Trophoblast cell (in vitro differentiated cells and primary cell): ENCODE data around the gene SCD5.

Experiments used
- DNase-seq, 2 donors: peaks; one replicate each; pipeline ENCODE4 v3.0.0-alpha.2; 2016
- H2AFZ ChIP-seq: 2 replicates; pipeline ENCODE4 v1.6.1; 2013; ENCODE audit warnings: low read length, moderate library complexity, mild to moderate bottlenecking; ENCODE audit not compliant: insufficient read depth, poor library complexity
- H2AK5ac ChIP-seq: 2 replicates; pipeline ENCODE4 v1.6.1; 2013; ENCODE audit warnings: mild to moderate bottlenecking, low read length
- H2BK120ac ChIP-seq: 2 replicates; pipeline ENCODE4 v1.6.1; 2013; ENCODE audit warnings: low read length, mild to moderate bottlenecking, moderate library complexity; ENCODE audit not compliant: insufficient read depth, poor library complexity
- H2BK12ac ChIP-seq: 2 replicates; pipeline ENCODE4 v1.6.1; 2013; ENCODE audit warnings: mild to moderate bottlenecking, low read length, moderate library complexity
- H2BK5ac ChIP-seq: 2 replicates; pipeline ENCODE4 v1.6.1; 2013; ENCODE audit warnings: low read length, low read depth, moderate library complexity, mild to moderate bottlenecking; ENCODE audit not compliant: poor library complexity
- H3K14ac ChIP-seq: 2 replicates; pipeline ENCODE4 v1.6.1; 2013; ENCODE audit warnings: mild to moderate bottlenecking, low read length
- H3K18ac ChIP-seq: 2 replicates; pipeline ENCODE4 v1.6.1; 2013; ENCODE audit warnings: mild to moderate bottlenecking, low read length
- H3K23ac ChIP-seq: 2 replicates; pipeline ENCODE4 v1.6.1; 2013; ENCODE audit warnings: low read length
- H3K27ac ChIP-seq: 2 replicates; pipeline ENCODE4 v1.5.1; 2013; ENCODE audit warnings: low read depth, mild to moderate bottlenecking, inconsistent platforms, low read length, moderate library complexity
- H3K27me3 ChIP-seq: 2 replicates; pipeline ENCODE4 v1.6.1; 2013; ENCODE audit warnings: inconsistent platforms, mild to moderate bottlenecking, low read length, moderate library complexity; ENCODE audit not compliant: insufficient read depth
- H3K36me3 ChIP-seq, 2 experiments: 1 replicate in 1 of 2; 2 replicates in 1 of 2; pipeline ENCODE4 v1.6.1; 2013; ENCODE audit warnings: low read length in 2 of 2, mild to moderate bottlenecking in 2 of 2, moderate library complexity in 1 of 2; ENCODE audit not compliant: insufficient read depth in 2 of 2, control insufficient read depth in 1 of 2
- H3K4ac ChIP-seq: 2 replicates; pipeline ENCODE4 v1.6.1; 2013; ENCODE audit warnings: low read depth, mild to moderate bottlenecking, low read length, moderate library complexity
- H3K4me1 ChIP-seq, 2 experiments: 1 replicate in 1 of 2; 2 replicates in 1 of 2; pipeline ENCODE4 v1.6.1; 2013; ENCODE audit warnings: low read length in 2 of 2, mild to moderate bottlenecking in 2 of 2, moderate library complexity in 1 of 2; ENCODE audit not compliant: insufficient read depth in 2 of 2, control insufficient read depth in 1 of 2
- H3K4me2 ChIP-seq: 2 replicates; pipeline ENCODE4 v1.6.1; 2013; ENCODE audit warnings: inconsistent platforms, mild to moderate bottlenecking, low read length, moderate library complexity
- H3K4me3 ChIP-seq: 2 replicates; pipeline ENCODE4 v1.5.1; 2013; ENCODE audit warnings: mild to moderate bottlenecking, low read depth, low read length, inconsistent platforms
- H3K79me1 ChIP-seq: one replicate; pipeline ENCODE4 v1.6.1; 2013; ENCODE audit warnings: low read length
- H3K79me2 ChIP-seq: 2 replicates; pipeline ENCODE4 v1.6.1; 2013; ENCODE audit warnings: low read length, mild to moderate bottlenecking; ENCODE audit not compliant: control insufficient read depth, insufficient read depth, poor library complexity
- H3K9ac ChIP-seq: 2 replicates; pipeline ENCODE4 v1.6.1; 2013; ENCODE audit warnings: mild to moderate bottlenecking, low read length
- H3K9me3 ChIP-seq: 2 replicates; pipeline ENCODE4 v1.6.1; 2013; ENCODE audit warnings: low read depth, mild to moderate bottlenecking, control low read depth, inconsistent platforms, low read length; ENCODE audit not compliant: insufficient read depth
- H4K12ac ChIP-seq: 2 replicates; pipeline ENCODE4 v1.6.1; 2013; ENCODE audit warnings: low read depth, mild to moderate bottlenecking, low read length, moderate library complexity
- H4K8ac ChIP-seq: 2 replicates; pipeline ENCODE4 v1.6.1; 2013; ENCODE audit warnings: low read depth, mild to moderate bottlenecking, low read length, moderate library complexity
- H4K91ac ChIP-seq: one replicate; pipeline ENCODE4 v1.6.1; 2013; ENCODE audit warnings: low read depth, mild to moderate bottlenecking, low read length, moderate library complexity
- WGBS: extraction: QIAGEN DNeasy Blood & Tissue Kit; methylation state at CpG from one replicate; pipeline ENCODE4 v1.1.7; 2013; ENCODE audit warnings: missing lambda C conversion rate; ENCODE audit not compliant: insufficient read length, insufficient coverage; ENCODE audit errors: extremely low coverage; 5-methylcytosine and 5-hydroxymethylcytosine counted together

Gene SCD5

GRCh38 chr4:82587826-82588540 lies 210.6 kb downstream of the SCD5 start:
- H3K9ac ChIP-seq = no peak overlapping the region
- no peaks in the 10 kb centered on the region for H3K9me3 ChIP-seq
- H3K79me2 ChIP-seq = no peaks in the 10 kb centered on the region
- DNase-seq = no peak
- no peaks in the 10 kb centered on the region for H3K36me3 ChIP-seq
- no peak overlapping the region for H3K23ac ChIP-seq
- peaks cover 2% of the 10 kb centered on the region for H3K79me1 ChIP-seq
- no peak overlapping the region for H3K4me2 ChIP-seq
- no peak overlapping the region for H4K91ac ChIP-seq
- no CpG with 5 or more reads among the region's 8 CpGs for WGBS
- no peak overlapping the region for H3K4ac ChIP-seq
- H4K12ac ChIP-seq = no peak overlapping the region
- no peak overlapping the region for H3K4me3 ChIP-seq
- no peak overlapping the region for H4K8ac ChIP-seq
- no peak overlapping the region for H3K18ac ChIP-seq
- H3K14ac ChIP-seq = no peak overlapping the region
- H3K27ac ChIP-seq = peak overlapping the region; percentile 1
- H3K27me3 ChIP-seq = no peaks in the 10 kb centered on the region
- H2BK12ac ChIP-seq = no peak overlapping the region
- no peak overlapping the region for H2BK120ac ChIP-seq
- no peak overlapping the region for H2BK5ac ChIP-seq
- peaks cover 4 to 7% of the 10 kb centered on the region in 2 experiments for H3K4me1 ChIP-seq
- no peak overlapping the region for H2AK5ac ChIP-seq
- no peak overlapping the region for H2AFZ ChIP-seq

GRCh38 chr4:82585690-82586435 lies 212.7 kb downstream of the SCD5 start:
- no peaks in the 10 kb centered on the region for H3K36me3 ChIP-seq
- H3K18ac ChIP-seq = no peak overlapping the region
- no peak overlapping the region for H4K8ac ChIP-seq
- no peak overlapping the region for H3K4me2 ChIP-seq
- no peaks in the 10 kb centered on the region for H3K9me3 ChIP-seq
- no peak overlapping the region for H4K12ac ChIP-seq
- H3K23ac ChIP-seq = no peak overlapping the region
- DNase-seq = peak in 1 of 2 donors; percentile 46
- no peak overlapping the region for H4K91ac ChIP-seq
- no peak overlapping the region for H3K27ac ChIP-seq
- H2AK5ac ChIP-seq = no peak overlapping the region
- H3K27me3 ChIP-seq = no peaks in the 10 kb centered on the region
- no peak overlapping the region for H3K9ac ChIP-seq
- peaks cover 2% of the 10 kb centered on the region for H3K79me1 ChIP-seq
- no peak overlapping the region for H2AFZ ChIP-seq
- no peak overlapping the region for H3K4ac ChIP-seq
- no peak overlapping the region for H3K14ac ChIP-seq
- H2BK5ac ChIP-seq = no peak overlapping the region
- no CpG with 5 or more reads among the region's 8 CpGs for WGBS
- H3K4me3 ChIP-seq = no peak overlapping the region
- H2BK120ac ChIP-seq = no peak overlapping the region
- peaks cover 4 to 7% of the 10 kb centered on the region in 2 experiments for H3K4me1 ChIP-seq
- H3K79me2 ChIP-seq = no peaks in the 10 kb centered on the region
- no peak overlapping the region for H2BK12ac ChIP-seq

GRCh38 chr4:82584931-82585330 lies 213.7 kb downstream of the SCD5 start:
- H4K12ac ChIP-seq = no peak overlapping the region
- no CpG with 5 or more reads among the region's 3 CpGs for WGBS
- H3K23ac ChIP-seq = no peak overlapping the region
- no peak overlapping the region for H3K4me3 ChIP-seq
- H2BK5ac ChIP-seq = no peak overlapping the region
- H3K36me3 ChIP-seq = no peaks in the 10 kb centered on the region
- H3K9ac ChIP-seq = no peak overlapping the region
- peaks cover 4 to 7% of the 10 kb centered on the region in 2 experiments for H3K4me1 ChIP-seq
- no peaks in the 10 kb centered on the region for H3K27me3 ChIP-seq
- no peak overlapping the region for H3K4me2 ChIP-seq
- no peak overlapping the region for H2BK12ac ChIP-seq
- no peak overlapping the region for H4K91ac ChIP-seq
- no peak overlapping the region for H3K18ac ChIP-seq
- no peak overlapping the region for H2AK5ac ChIP-seq
- no peaks in the 10 kb centered on the region for H3K9me3 ChIP-seq
- no peak overlapping the region for H3K4ac ChIP-seq
- H2AFZ ChIP-seq = no peak overlapping the region
- H4K8ac ChIP-seq = no peak overlapping the region
- DNase-seq = no peak
- no peak overlapping the region for H2BK120ac ChIP-seq
- no peak overlapping the region for H3K14ac ChIP-seq
- peaks cover 2% of the 10 kb centered on the region for H3K79me1 ChIP-seq
- no peak overlapping the region for H3K27ac ChIP-seq
- no peaks in the 10 kb centered on the region for H3K79me2 ChIP-seq

GRCh38 chr4:82583897-82584587 lies 214.6 kb downstream of the SCD5 start:
- Histone ChIP-seq H3K9ac (no peak overlapping the region), H3K23ac (no peak overlapping the region), H3K79me2 (no peaks in the 10 kb centered on the region), H3K18ac (no peak overlapping the region), H3K27me3 (no peaks in the 10 kb centered on the region), H3K36me3 (no peaks in the 10 kb centered on the region), H3K4me3 (no peak overlapping the region), H2AK5ac (no peak overlapping the region), H3K4me2 (no peak overlapping the region), H2BK5ac (no peak overlapping the region), H2BK120ac (no peak overlapping the region), H4K8ac (no peak overlapping the region), H3K9me3 (no peaks in the 10 kb centered on the region), H3K27ac (no peak overlapping the region), H2BK12ac (no peak overlapping the region), H3K4ac (no peak overlapping the region), H4K91ac (no peak overlapping the region), H3K14ac (no peak overlapping the region), H3K4me1 (peaks cover 4% of the 10 kb centered on the region in 2 experiments), H3K79me1 (no peaks in the 10 kb centered on the region), H2AFZ (no peak overlapping the region), H4K12ac (no peak overlapping the region)
- DNase-seq = no peak
- no CpG with 5 or more reads among the region's 5 CpGs for WGBS
